Middle frontal gyrus (tissue), 1 donor: ENCODE data around the gene AGER.
"Not testable (repeated sequence)": the region's sequence is repeated elsewhere in the genome, so short reads cannot be mapped to it uniquely, and the experiment has no call there.

Source experiments
- DNase-seq: peaks from one replicate; pipeline ENCODE4 v3.0.0-alpha.2; 2015; ENCODE audit warnings: low spot score; ENCODE audit errors: extremely low spot score

The AGER gene

DNA sequence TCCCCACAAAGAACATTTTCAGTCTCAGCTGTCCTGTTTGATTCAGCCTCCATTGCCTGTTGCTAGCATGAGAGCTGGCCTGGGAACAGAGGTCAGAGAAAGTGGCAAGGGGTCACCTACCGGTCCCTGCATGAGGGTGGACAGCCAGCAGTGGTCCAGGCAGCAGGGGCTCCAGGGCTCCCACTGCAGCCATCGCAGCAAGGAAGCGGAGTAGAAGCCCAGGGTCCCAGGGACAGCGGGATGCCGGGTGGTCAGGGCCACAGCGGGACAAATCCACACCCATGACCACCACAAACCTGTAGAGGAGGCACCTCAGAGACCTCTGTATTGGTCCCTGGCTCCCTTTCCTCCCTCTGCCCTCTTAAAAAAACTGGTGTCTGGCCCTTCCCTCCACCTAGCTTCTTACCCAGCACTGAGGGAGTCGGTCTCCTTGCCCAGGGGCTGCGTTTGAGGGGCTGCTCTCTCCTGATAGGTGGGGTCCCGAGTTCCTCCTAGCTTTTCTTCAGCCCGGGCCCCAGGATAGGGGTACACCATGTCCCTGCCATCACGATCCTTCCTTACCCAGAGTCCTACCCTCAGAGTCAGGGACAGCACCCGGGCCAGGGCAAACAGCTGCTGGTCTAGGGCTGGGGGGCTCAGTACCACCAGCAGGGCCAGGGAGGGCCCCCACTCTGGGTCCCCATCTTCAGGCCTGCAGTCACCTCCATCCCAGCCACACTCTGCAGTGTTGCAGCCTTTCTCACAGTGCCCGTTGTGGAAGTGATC lies 16.8 kb upstream of the AGER start:
- DNase-seq = no peak

GRCh38 chr6:32198866-32199265 lies 14.8 kb upstream of the AGER start:
- no peak for DNase-seq

GRCh38 chr6:32198345-32198696 lies 14.3 kb upstream of the AGER start:
- no peak for DNase-seq

DNA sequence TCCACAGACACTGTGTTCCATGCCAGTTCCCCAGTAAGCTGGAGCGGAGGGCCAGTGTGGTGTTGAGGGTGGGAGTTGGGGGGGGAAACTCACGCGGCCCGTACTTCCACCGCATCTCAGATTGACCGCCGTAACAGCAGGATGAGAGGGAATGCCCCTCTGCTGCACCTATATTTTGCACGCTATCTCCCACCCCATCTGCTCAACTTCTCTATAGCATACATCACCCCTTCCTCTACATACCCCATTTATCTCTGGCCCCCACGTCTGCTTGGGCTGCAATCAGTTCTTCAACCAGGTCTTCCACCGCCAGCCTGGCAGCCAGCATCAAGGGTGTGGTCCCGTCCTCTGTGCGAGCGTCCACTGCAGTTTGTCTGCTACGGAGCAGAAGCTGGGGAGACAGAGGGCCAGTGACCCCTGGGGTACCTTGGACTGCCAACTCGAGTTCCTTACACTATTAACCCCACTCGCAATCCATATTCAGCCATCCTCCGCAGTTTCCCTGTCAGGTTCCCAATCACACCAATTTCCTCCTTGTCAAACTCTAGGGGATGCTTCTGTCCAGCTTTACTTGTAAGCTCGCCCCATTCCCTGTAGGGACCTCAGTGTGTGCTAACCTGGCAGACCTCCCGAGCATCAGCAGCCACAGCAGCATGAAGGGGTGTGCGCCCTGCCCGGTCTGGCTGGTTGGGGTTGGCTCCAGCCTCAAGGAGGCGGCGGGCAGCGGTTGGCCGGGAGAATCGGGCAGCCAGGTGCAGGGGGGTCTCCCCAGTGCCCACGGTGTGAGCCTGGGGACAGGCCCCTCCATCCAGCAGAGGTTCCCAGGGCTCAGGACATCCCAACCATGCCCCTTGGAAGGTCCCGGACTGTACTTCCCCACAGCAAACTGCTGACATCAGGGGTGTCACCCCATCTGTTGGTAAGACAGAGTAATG lies 12.9 kb upstream of the AGER start:
- DNase-seq = no peak

- DNase-seq = peak; percentile 80
These were observed 12.0 kb upstream of the AGER start for GRCh38 chr6:32195902-32196681.

DNA sequence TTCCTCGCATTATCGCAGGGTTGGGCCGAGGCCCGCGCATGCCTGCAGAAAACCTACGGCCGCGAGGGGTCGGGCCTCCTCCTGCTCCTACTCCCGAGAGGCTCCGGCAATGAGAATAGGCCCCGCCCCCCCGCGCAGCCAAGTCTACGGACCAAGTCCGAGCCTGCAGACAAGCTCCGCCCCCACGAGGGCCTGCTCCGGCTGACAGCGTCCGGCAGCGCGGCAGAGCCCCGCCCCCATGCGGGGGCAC lies 11.5 kb upstream of the AGER start:
- DNase-seq = peak; percentile 99

DNA sequence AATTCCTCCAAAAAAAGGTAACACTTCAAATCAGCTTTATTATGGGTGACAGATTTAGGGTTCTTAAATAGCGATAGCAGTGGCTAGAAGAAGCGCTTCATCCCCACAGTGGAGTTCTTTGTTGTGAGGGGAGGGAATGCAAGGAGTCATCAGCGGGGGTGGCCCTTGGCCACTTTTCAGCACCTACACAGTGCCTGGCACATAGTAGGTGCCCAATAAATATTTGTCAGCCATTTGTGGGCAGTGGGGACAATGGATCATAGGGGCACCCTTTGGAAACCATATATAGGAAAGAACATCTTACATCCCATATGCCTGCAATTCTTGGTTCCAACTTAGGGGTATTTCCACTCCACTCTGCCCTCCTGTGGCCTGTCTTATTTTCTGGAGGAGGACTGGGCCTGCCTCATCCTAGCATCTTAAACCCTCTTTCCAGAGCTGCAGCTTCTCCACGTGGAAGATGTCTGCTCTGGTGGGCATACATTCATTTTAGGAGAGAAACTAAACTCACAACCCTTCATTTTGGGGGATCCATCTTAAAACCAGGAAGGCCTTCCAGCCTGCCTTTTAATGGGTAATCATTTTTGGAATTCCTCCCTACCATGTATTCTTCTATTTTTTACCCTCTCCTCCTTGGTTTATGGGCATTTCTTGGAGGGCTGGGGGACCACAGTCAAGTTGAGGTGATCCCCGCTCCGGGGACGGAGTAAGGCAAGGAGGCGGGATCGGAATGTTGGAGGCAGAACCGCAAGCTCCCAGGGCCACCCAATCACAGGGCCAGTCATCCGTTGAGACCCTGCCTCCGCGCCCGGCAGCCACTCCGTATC lies 11.0 kb upstream of the AGER start:
- DNase-seq = no peak

DNA sequence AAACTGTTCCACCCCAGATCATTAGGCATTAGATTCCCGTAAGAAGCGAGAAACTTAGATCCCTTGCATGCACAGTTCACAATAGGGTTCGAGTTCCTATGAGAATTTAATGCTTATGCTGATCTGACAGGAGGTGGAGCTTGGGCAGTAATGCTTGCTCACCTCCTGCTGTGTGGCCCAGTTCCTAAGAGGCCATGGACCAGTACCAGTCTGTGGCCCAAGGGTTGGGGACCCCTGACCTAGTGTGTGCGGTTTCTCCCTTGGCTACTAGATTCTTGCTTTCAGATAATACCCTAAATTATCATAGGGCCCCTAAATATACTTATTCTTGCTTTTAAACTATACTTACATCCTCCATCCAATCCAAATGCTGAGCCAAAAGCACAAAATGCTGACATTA lies 10.3 kb upstream of the AGER start:
- DNase-seq = no peak

DNA sequence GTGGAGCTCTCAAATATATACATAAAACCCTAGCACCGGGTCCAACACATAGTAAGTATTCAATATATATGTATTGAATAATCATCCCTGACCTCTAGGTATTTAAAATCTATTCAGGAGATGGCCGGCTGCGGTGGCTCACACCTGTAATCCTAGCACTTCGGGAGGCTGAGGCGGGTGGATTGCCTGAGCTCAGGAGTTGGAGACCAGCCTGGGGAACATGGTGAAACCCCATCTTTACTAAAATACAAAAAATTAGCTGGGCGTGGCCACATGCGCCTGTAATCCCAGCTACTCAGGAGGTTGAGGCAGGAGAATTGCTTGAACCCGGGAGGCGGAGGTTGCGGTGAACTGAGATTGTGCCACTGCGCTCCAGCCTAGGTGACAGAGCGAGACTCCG lies 9.0 kb upstream of the AGER start:
- DNase-seq = not testable (repeated sequence)

DNA sequence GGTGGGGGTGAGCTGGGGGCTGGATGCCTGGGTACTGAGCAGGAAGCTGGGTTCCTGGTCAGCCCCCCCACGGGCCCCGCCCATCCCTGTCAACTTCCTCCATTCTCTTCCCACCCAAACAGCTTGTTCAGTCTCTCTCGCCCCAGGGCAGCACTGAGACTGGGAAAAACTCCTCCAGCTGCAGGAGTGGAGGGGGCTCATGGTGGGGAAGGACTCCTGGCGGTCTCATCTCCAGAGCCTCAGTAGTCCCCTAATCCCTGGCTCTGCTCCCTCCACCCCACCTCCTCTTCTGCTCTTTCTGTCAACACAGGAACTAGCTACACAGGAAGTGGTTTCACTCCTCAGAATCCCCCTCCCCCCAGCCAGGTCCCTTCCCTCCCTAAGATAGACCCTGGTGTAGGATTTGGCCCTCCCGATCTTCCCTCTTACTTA lies 8.6 kb upstream of the AGER start, which contains the start of gene GPSM3:
Gene GPSM3 (minus strand): TSS at position 36 of the 432 bp plus-strand sequence. CDS start 130 bp downstream, outside the sequence.
- DNase-seq = no peak

DNA sequence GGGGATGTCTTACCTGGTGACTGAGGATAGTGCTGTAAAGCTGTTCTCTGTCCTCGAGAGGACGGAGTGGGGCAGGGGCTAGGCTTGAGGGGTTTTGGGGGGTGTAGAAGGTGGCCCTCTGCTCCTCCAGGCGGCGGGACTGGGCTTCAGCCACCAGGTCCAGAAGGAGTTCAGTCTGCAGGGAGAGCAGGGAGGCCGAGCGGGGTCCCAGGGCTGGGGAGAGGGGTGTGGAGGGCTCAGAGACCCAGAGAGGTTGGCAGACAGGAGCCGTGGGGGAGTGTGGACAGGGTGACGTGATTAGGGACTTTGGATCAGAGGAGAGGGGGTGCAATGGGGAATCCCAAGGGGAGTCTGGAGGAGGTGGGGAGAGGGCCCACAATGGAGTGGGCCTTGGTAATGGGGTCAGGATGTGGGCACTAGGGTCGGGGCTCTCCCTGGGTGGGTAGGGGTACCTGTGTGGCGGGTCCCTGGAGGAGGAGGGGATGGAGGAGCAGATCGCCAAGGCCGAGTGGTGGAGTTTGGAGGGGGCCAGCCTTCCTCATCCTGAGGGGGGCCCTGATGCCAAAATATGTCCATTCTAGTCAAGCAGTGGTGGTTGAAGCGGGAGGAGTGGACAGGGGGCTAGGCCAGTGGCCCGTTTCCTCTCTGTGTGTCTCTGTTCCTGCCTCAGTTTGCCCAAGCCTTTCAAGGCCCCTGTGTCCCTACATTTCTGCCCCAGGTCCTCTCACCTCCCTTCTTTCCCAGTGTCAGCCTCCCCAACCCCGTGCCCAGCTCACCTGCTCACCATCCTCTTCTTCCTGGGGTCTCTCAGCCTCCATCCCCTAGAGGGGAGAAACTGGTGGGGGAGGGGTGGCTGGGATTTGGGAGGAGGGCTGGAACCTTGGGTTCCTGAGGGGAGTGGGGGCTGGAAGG lies 7.9 kb upstream of the AGER start:
- DNase-seq = no peak

- no peak for DNase-seq
These were observed 7.0 kb upstream of the AGER start for GRCh38 chr6:32190911-32191677.

DNA sequence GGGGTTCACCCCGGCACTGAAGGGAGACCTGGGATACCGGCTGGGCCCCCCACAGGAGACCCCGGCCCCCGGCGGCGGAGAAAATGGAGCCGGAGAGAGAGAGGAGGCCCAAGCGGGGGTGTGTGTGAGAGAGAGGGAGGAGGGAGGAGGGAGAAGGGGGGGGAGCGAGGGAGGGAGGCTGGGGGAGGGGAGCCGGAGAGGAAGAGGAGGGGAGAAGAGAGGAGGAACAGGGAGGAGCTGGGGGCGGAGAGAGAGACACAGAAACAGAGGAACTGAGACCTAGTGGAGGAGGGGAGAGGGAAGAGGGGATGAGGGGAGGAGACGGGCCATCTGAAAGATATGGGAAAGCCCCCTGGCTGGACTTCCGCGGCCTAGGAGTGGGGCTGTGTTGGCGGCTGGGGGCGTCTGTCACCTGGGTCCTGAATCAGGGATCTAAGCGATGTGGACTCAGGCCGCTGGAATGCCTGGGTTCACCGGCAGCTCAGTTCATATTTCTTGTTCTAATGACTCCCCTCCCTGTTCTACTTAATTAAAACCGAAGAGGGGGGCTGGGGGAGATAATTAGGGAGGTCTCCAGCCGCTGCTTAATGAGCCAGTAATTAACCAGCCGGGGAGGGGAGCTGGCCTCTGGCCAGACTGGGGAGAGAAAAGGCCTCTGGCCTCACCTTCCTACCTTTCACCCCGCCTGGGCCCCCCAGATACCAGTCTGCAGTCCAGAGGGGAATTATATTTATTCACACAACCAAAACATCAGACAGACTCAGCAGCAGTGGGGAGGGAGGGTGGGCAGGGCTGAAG lies 6.2 kb upstream of the AGER start, which contains the start of gene PBX2:
Gene PBX2 (minus strand): TSS at position 149 of the 798 bp plus-strand sequence. CDS start 287 bp downstream, outside the sequence.
- peak; percentile 65 for DNase-seq

- no peak for DNase-seq
These were observed 5.6 kb upstream of the AGER start for GRCh38 chr6:32189742-32190053.

DNA sequence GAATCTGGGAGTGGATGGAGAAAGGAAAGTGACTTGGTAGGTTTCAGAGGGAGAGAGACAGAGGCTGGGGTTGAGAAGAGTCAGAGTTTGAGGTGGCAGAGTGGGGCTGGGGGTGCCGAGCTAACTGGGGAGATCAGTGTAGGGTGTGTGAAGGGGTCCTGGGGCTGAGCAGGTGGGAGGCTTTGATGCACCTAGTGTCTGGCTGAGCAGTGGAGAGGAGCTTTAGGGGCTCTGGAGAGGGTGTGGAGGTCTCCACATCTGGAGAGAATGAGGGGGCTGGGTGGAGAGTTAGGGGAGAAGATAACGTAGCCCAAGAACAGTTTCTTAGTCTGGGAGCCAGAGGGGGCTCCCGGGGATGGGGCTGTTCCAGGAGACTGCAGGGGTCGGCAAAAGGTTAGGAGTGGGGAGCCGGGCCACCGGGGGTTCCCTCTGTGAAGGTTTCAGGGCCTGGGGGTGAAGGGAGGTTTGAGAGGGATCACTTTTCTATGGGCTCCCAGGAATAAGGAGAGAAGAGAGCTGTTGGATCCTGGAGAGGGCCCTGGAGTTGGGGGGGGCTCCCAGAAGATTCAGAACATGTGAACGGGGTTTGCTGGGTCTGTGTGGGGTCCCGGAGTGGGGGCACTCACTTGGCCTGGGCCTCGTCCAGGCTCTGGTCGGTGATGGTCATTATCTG lies 5.2 kb upstream of the AGER start:
- DNase-seq = no peak

DNA sequence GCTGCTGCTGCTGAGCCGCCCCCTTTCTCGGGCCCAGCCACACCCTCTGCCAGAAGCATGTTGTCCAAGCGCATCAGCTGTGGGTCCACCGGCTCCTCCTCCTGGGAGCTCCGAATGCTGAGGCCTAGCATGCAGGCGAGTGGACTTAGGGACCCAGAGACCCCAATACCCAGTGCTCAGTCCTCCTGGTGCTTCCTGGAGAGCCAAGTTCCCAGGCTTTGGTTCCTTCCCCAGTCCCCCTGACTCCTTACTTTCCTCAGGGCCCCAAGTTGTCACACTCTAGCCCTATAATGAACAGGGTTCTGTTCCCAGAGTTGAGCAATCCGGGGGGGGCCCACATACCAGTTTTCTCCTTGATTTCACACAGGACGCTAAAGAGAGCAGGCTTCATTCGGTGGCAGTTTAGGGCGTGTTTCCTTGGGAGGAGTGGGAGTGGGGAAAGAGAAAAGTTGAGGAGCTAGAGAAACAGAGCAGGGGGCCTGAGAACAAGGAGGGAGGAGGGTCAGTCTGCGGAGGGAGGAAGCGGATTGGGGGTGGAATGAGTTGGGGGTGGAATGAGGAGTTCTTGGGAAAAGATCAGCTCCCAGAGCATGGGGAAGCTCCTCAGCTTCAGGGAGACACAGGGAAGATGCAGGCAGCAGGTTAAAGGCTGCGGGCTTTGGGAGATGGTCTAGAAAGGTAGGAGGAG lies 4.5 kb upstream of the AGER start:
- DNase-seq = no peak

DNA sequence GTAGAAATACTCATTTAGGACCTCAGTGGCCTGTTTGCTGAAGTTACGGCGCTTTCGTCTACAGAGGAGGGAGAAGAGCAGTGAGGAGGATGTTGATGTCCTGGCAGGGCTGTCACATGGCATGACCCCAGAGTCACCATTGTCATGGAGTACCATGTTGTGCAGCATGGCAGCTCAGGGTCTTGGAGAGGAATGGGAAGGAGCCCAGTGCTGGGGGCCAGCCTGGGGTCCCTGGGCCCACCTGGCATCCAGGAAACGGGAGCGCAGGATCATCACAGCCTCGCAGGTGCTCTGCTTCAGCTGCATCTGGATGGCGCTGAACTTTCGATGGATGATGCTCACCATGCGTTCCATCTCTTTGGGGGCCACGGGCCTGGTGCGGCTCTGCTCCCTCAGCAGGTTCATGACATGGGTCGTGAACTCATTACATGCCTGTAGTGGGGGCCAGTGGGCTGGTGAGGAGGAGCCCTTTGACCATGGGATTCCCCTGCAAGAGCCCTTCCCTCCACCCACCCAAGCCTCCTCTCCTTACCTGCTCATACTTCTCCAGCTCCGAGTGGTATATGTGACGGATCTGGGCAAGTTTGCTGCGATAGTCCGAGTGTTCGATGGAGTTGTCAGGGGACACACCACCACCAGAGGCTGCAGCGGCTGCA lies 3.8 kb upstream of the AGER start:
- DNase-seq = not testable (repeated sequence)
